Measurements from ENCODE around the gene CUBN.

GRCh38 chr10:17041626-17042520 is 87.7 kb downstream of the CUBN start:
- no peak for TF ChIP-seq NR2F2 (IDR thresholded peaks at IDR 0.05; ENCODE audit: borderline replicate concordance, low read depth)
- no peak for TF ChIP-seq MLX (CRISPR knock-in tag; IDR thresholded peaks at IDR 0.05)
- TF ChIP-seq NR2F1 (CRISPR knock-in tag; IDR thresholded peaks at IDR 0.05) = no peak
- no peak for TF ChIP-seq CTCF (CRISPR knock-in tag; IDR thresholded peaks at IDR 0.05)
- no peak for TF ChIP-seq ZSCAN21 (CRISPR knock-in tag; IDR thresholded peaks at IDR 0.05; ENCODE audit: borderline replicate concordance)
- TF ChIP-seq ZNF574 (CRISPR knock-in tag; IDR thresholded peaks at IDR 0.05) = no peak
- no peak for TF ChIP-seq TOPORS (CRISPR knock-in tag; IDR thresholded peaks at IDR 0.05)
